ENCODE data around the gene TSSK6.

DNA sequence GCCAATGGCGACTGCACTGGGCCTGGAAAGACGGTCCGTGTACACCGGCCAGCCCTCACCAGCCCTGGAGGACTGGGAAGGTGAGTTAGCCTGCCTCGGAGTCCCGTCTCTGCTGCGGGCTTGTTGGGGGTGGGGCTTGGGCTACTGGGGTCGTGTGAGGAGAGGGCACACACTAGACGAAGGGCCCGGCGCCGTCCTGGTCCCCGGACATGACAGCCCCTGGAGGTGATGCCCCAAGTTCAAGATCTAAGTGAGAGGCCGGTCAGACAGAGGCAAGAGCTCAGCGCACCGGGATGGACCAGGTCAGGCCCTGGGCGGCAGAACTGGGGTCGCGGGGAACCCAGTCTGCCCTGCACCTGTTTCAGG lies 24.3 kb upstream of the TSSK6 start:
- TF ChIP-seq CTCF (IDR thresholded peaks at IDR 0.05), result no peak
- TF ChIP-seq POLR2A (IDR thresholded peaks at IDR 0.05), result no peak
